Nephron progenitor cell (in vitro differentiated cells): ENCODE measurements around the gene CHM.
"Not testable (repeated sequence)": the region's sequence is repeated elsewhere in the genome, so short reads cannot be mapped to it uniquely, and the experiment has no call there.

Source experiments
- DNase-seq: peaks from one replicate; pipeline ENCODE4 v3.0.0; 2021
- H3K27ac Mint-ChIP-seq: 2 replicates; pipeline ENCODE4 v1.8.0; 2021; ENCODE audit warnings: mild to moderate bottlenecking, moderate library complexity, mixed read lengths
- H3K27me3 Mint-ChIP-seq: 2 replicates; pipeline ENCODE4 v1.8.0; 2021; ENCODE audit warnings: mild to moderate bottlenecking, low read depth, mixed read lengths; ENCODE audit not compliant: poor library complexity
- H3K36me3 Mint-ChIP-seq: 2 replicates; pipeline ENCODE4 v1.8.0; 2021; ENCODE audit warnings: low read depth, mixed read lengths
- H3K4me1 Mint-ChIP-seq: 2 replicates; pipeline ENCODE4 v1.8.0; 2021; ENCODE audit warnings: mixed read lengths
- H3K4me3 Mint-ChIP-seq: 2 replicates; pipeline ENCODE4 v1.8.0; 2021; ENCODE audit warnings: mild to moderate bottlenecking, moderate library complexity, mixed read lengths
- H3K9me3 Mint-ChIP-seq: 2 replicates; pipeline ENCODE4 v1.8.0; 2021; ENCODE audit warnings: mild to moderate bottlenecking, moderate library complexity, mixed read lengths
- CTCF ChIP-seq: fragments of 200-600 bp; sonication (generic); IDR thresholded peaks from 2 replicates; pipeline ENCODE4 v1.5.0; 2021; ENCODE audit warnings: antibody characterized with exemption

Gene CHM

GRCh38 chrX:85993539-85994197, 53.7 kb downstream of the CHM start:
- peak overlapping the region; percentile 5 for H3K4me3 Mint-ChIP-seq
- peak overlapping the region; percentile 46 for H3K27ac Mint-ChIP-seq
- DNase-seq: no peak
- H3K9me3 Mint-ChIP-seq: peaks cover 23% of the 10 kb centered on the region
- H3K27me3 Mint-ChIP-seq: no peaks in the 10 kb centered on the region
- H3K4me1 Mint-ChIP-seq: peaks cover 48% of the 10 kb centered on the region
- TF ChIP-seq CTCF: no peak
- peaks cover 25% of the 10 kb centered on the region for H3K36me3 Mint-ChIP-seq

- no peaks in the 10 kb centered on the region for H3K27me3 Mint-ChIP-seq
- peaks cover 29% of the 10 kb centered on the region for H3K36me3 Mint-ChIP-seq
- H3K27ac Mint-ChIP-seq: no peak overlapping the region
- DNase-seq: no peak
- no peak overlapping the region for H3K4me3 Mint-ChIP-seq
- no peak for TF ChIP-seq CTCF
- H3K4me1 Mint-ChIP-seq: peaks cover 48% of the 10 kb centered on the region
- peaks cover 32% of the 10 kb centered on the region for H3K9me3 Mint-ChIP-seq
These were observed 54.5 kb downstream of the CHM start for GRCh38 chrX:85992811-85993229.

GRCh38 chrX:85988353-85988752, 59.0 kb downstream of the CHM start:
- H3K4me1 Mint-ChIP-seq: peaks cover 10% of the 10 kb centered on the region
- no peak overlapping the region for H3K4me3 Mint-ChIP-seq
- peaks cover 55% of the 10 kb centered on the region for H3K36me3 Mint-ChIP-seq
- no peak for DNase-seq
- H3K27ac Mint-ChIP-seq: no peak overlapping the region
- H3K9me3 Mint-ChIP-seq: peaks cover 45% of the 10 kb centered on the region
- H3K27me3 Mint-ChIP-seq: no peaks in the 10 kb centered on the region
- no peak for TF ChIP-seq CTCF

- TF ChIP-seq CTCF: no peak
- H3K27me3 Mint-ChIP-seq: no peaks in the 10 kb centered on the region
- peaks cover 8% of the 10 kb centered on the region for H3K9me3 Mint-ChIP-seq
- no peak for DNase-seq
- no peak overlapping the region for H3K4me3 Mint-ChIP-seq
- H3K4me1 Mint-ChIP-seq: no peaks in the 10 kb centered on the region
- H3K27ac Mint-ChIP-seq: no peak overlapping the region
- H3K36me3 Mint-ChIP-seq: peaks cover 46% of the 10 kb centered on the region
These were observed 67.1 kb downstream of the CHM start for GRCh38 chrX:85980286-85980685.

- Mint-ChIP-seq H3K4me1 (no peaks in the 10 kb centered on the region), H3K4me3 (no peak overlapping the region), H3K27me3 (no peaks in the 10 kb centered on the region), H3K36me3 (peaks cover 69% of the 10 kb centered on the region), H3K9me3 (peaks cover 32% of the 10 kb centered on the region), H3K27ac (no peak overlapping the region)
- TF ChIP-seq CTCF: no peak
- DNase-seq: no peak
These were observed 70.1 kb downstream of the CHM start for GRCh38 chrX:85977218-85977617.

GRCh38 chrX:85972351-85972750, 75.0 kb downstream of the CHM start:
- H3K27ac Mint-ChIP-seq, H3K4me1 Mint-ChIP-seq, H3K27me3 Mint-ChIP-seq, H3K4me3 Mint-ChIP-seq, DNase-seq: not testable (repeated sequence)
- Mint-ChIP-seq H3K36me3 (peaks cover 67% of the 10 kb centered on the region), H3K9me3 (peaks cover 39% of the 10 kb centered on the region)
